ENCODE measurements around the gene TSPYL4.

The TSPYL4 gene

DNA sequence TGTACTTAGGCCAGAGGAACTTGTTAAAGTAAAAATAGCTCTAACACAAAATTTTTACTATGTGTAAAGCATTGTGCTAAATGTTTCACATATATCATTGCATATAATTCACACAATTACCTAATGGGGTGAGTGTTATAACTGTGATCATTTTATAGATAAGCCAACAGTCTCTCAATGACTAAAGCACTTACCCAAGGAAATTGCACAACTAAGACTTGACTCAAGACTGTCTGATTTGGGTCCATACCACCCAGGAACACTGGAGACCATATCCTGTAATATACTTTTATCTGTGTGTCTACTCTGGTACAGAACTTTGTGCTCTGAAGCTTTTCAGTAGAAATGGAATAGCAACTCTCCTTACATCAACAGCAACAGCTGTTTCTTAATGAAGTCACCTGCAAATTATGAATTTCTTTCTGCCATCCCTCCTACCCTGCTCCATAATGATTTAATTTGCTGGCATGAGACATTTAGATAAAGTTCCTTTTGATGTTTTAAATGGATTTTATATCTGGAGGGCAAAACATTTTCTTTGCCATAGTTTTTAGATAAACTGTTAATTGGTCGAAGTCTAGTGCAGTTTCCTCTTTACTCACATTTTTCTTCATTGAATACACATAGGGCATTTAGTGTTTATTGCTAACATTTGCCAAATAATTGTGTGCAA is 47.5 kb downstream of the TSPYL4 start:
- DNase-seq (ENCODE audit: low read depth) = peak; percentile 34
- no peak for TF ChIP-seq CTCF (conservative IDR thresholded peaks at IDR 0.05; ENCODE audit: low read length)
- H3K4me3 ChIP-seq (ENCODE audit: low read length) = no peak overlapping the region

DNA sequence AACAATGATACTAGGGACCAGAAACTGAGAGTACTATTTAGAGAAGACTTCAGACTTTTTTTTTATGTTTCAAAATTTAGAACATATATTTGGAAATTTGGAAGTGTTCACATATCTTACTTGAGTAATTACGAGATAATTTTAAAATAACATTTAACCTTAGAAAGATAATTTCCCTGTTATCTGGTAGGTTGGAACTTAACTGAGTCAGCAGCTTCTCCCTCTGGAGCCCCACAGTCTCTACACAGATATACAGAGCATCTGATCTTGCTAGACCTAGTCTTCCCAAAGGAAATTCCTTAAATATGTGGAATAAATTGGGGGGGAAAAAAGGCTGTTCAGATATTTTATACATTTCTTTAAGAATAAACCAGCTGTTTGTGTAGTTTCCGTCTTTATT is 48.6 kb downstream of the TSPYL4 start:
- no peak for DNase-seq (ENCODE audit: low read depth)
- no peak for TF ChIP-seq CTCF (conservative IDR thresholded peaks at IDR 0.05; ENCODE audit: low read length)
- no peak overlapping the region for H3K4me3 ChIP-seq (ENCODE audit: low read length)

DNA sequence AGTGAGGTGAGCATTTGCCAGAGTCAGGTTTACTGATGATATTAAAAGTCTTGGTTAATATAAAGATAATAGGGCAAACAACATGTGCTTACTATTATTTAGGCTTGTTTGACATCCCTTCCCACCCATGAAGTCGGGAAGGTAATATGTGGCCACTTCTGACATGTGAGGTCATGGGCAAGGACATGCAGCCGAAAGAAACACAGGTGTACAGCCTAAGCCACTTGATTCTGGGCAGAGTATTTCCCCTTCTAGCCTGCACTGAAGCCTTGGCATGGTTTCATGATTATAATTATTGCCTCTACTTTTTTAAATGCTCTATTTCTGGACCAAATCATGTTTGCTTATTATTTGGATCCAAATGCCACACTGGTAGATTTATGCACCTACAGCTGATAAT is 52.3 kb downstream of the TSPYL4 start:
- no peak for TF ChIP-seq CTCF (conservative IDR thresholded peaks at IDR 0.05; ENCODE audit: low read length)
- no peak overlapping the region for H3K4me3 ChIP-seq (ENCODE audit: low read length)
- no peak for DNase-seq (ENCODE audit: low read depth)

DNA sequence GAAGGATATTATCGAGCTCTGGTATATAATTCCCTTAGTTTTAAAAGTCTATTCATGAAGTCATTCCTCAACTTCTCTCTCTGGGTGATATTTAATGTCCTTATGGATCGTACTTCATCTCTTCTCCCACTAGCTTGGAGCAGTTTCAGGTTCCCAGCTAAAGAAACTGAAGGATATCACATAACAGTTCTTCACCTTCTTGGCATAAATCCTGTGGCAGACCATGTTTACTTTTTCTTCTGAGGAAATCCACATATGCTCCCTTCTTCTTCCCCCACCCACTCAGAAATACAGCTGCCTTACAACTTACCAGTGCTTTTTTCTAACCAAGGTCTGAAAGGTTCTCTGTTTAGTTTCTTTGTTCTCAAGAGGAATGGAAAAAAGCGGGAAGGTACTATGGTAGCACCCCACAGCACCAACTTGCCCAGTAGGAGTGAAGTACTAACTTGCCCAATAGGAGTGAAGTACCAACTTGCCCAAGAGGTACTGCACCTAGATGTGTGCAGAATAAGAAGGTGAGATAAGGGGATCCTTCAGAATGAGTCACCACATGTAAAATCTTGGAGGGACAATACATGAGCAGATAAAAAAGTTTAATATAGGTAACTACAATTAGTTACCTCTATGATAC is 53.1 kb downstream of the TSPYL4 start:
- no peak overlapping the region for H3K4me3 ChIP-seq (ENCODE audit: low read length)
- TF ChIP-seq CTCF (conservative IDR thresholded peaks at IDR 0.05; ENCODE audit: low read length) = no peak
- no peak for DNase-seq (ENCODE audit: low read depth)
